ENCODE measurements around the gene ARID3C.

The ARID3C gene

GRCh38 chr9:34587271-34587670, 41.6 kb downstream of the ARID3C start:
- Histone ChIP-seq H3K4me1 (ENCODE audit: control insufficient read depth, insufficient read depth, low read length) (no peaks in the 10 kb centered on the region), H3K9me3 (ENCODE audit: control insufficient read depth, insufficient read depth, low read depth, low read length) (no peaks in the 10 kb centered on the region), H3K4me3 (ENCODE audit: low read depth, low read length) (no peak overlapping the region), H3K27ac (ENCODE audit: extremely low read depth, low read depth, low read length) (no peak overlapping the region), H3K36me3 (ENCODE audit: control insufficient read depth in 2 of 2, insufficient read depth in 1 of 2, low read length in 2 of 2) (no peaks in the 10 kb centered on the region)
- TF ChIP-seq ZNF677 (tag by site-specific recombination; IDR thresholded peaks at IDR 0.05): no peak
- TF ChIP-seq ZNF747 (tag by site-specific recombination; IDR thresholded peaks at IDR 0.05): no peak
- TF ChIP-seq ZBTB10 (tag by site-specific recombination; IDR thresholded peaks at IDR 0.05): no peak
- no peak for TF ChIP-seq PATZ1 (tag by site-specific recombination; IDR thresholded peaks at IDR 0.05)
- no peak for TF ChIP-seq ZNF561 (tag by site-specific recombination; IDR thresholded peaks at IDR 0.05; ENCODE audit: borderline replicate concordance)
- CTCF ChIA-PET: interaction anchor here (0.6 to 2.1 kb wide), 13 partner anchors 16 to 1704 kb away, joined by 3 to 23 read pairs (median 4); no protein-coding TSS in a partner anchor
- POLR2A ChIA-PET: interaction anchor here (0.5 kb wide), 1 partner anchor 16 kb away, joined by 3 read pairs; no protein-coding TSS in a partner anchor

- H3K4me3 ChIP-seq (ENCODE audit: low read depth, low read length): no peak overlapping the region
- ChIA-PET CTCF (interaction anchor here (0.6 to 3.2 kb wide), 6 partner anchors 17 to 182 kb away, joined by 4 to 23 read pairs (median 5); no protein-coding TSS in a partner anchor), POLR2A (no interaction called here)
- H3K4me1 ChIP-seq (ENCODE audit: control insufficient read depth, insufficient read depth, low read length): no peaks in the 10 kb centered on the region
- H3K27ac ChIP-seq (ENCODE audit: extremely low read depth, low read depth, low read length): no peak overlapping the region
- H3K36me3 ChIP-seq (ENCODE audit: control insufficient read depth in 2 of 2, insufficient read depth in 1 of 2, low read length in 2 of 2): no peaks in the 10 kb centered on the region
- no peaks in the 10 kb centered on the region for H3K9me3 ChIP-seq (ENCODE audit: control insufficient read depth, insufficient read depth, low read depth, low read length)
- TF ChIP-seq ZIC2 (tag by site-specific recombination; IDR thresholded peaks at IDR 0.05) (peak; percentile 50; the same call in 1 of the 2 replicates), REPIN1 (tag by site-specific recombination; IDR thresholded peaks at IDR 0.05; ENCODE audit: low read depth) (no peak)
Observed at GRCh38 chr9:34585946-34586669, 42.8 kb downstream of the ARID3C start.

- H3K4me1 ChIP-seq (ENCODE audit: control insufficient read depth, insufficient read depth, low read length): no peaks in the 10 kb centered on the region
- no peaks in the 10 kb centered on the region for H3K36me3 ChIP-seq (ENCODE audit: control insufficient read depth in 2 of 2, insufficient read depth in 1 of 2, low read length in 2 of 2)
- H3K9me3 ChIP-seq (ENCODE audit: control insufficient read depth, insufficient read depth, low read depth, low read length): no peaks in the 10 kb centered on the region
- H3K4me3 ChIP-seq (ENCODE audit: low read depth, low read length): no peak overlapping the region
- TF ChIP-seq ZNF248 (tag by site-specific recombination; IDR thresholded peaks at IDR 0.05) (no peak), TCF7L2 (IDR thresholded peaks at IDR 0.05; ENCODE audit: borderline replicate concordance, low read depth, low read length) (no peak)
- H3K27ac ChIP-seq (ENCODE audit: extremely low read depth, low read depth, low read length): no peak overlapping the region
- POLR2A ChIA-PET: no interaction called here
- CTCF ChIA-PET: interaction anchor here (1.5 to 3.2 kb wide), 2 partner anchors 23 to 36 kb away, joined by 4 to 16 read pairs; no protein-coding TSS in a partner anchor
Observed at GRCh38 chr9:34584970-34585369, 43.9 kb downstream of the ARID3C start.

- H3K36me3 ChIP-seq (ENCODE audit: control insufficient read depth in 2 of 2, insufficient read depth in 1 of 2, low read length in 2 of 2): no peaks in the 10 kb centered on the region
- ChIA-PET POLR2A (interaction anchor here (0.6 to 0.7 kb wide), 2 partner anchors 52 to 179 kb away, joined by 3 to 5 read pairs; no protein-coding TSS in a partner anchor), CTCF (interaction anchor here (0.9 to 5.3 kb wide), 5 partner anchors 9 to 179 kb away, joined by 3 to 40 read pairs (median 10); no protein-coding TSS in a partner anchor)
- TF ChIP-seq AEBP2 (tag by site-specific recombination; IDR thresholded peaks at IDR 0.05; ENCODE audit: borderline replicate concordance) (no peak), ZNF529 (tag by site-specific recombination; IDR thresholded peaks at IDR 0.05; ENCODE audit: insufficient replicate concordance) (no peak), ZNF10 (tag by site-specific recombination; IDR thresholded peaks at IDR 0.05) (no peak), ZNF350 (tag by site-specific recombination; IDR thresholded peaks at IDR 0.05) (no peak), ZNF366 (tag by site-specific recombination; conservative IDR thresholded peaks at IDR 0.05) (no peak), BCL6B (tag by site-specific recombination; IDR thresholded peaks at IDR 0.05) (no peak), GLI4 (tag by site-specific recombination; IDR thresholded peaks at IDR 0.05) (no peak), ZNF2 (tag by site-specific recombination; IDR thresholded peaks at IDR 0.05) (no peak), ZNF211 (tag by site-specific recombination; IDR thresholded peaks at IDR 0.05; ENCODE audit: low read depth) (no peak)
- no peak overlapping the region for H3K4me3 ChIP-seq (ENCODE audit: low read depth, low read length)
- no peaks in the 10 kb centered on the region for H3K9me3 ChIP-seq (ENCODE audit: control insufficient read depth, insufficient read depth, low read depth, low read length)
- no peaks in the 10 kb centered on the region for H3K4me1 ChIP-seq (ENCODE audit: control insufficient read depth, insufficient read depth, low read length)
- no peak overlapping the region for H3K27ac ChIP-seq (ENCODE audit: extremely low read depth, low read depth, low read length)
Observed at GRCh38 chr9:34582787-34583186, 46.1 kb downstream of the ARID3C start.
